DND-41 (cell line): ENCODE measurements around the gene KLHL3.
"Not testable (repeated sequence)": the region's sequence is repeated elsewhere in the genome, so short reads cannot be mapped to it uniquely, and the experiment has no call there.

ENCODE experiments used
- ATAC-seq: fragments of 200-7000 bp; cut with Tn5 transposase; 3 replicates; pipeline ENCODE4 v1.9.1; 2021; ENCODE audit warnings: low read depth; ENCODE audit not compliant: insufficient read depth
- DNase-seq: peaks from one replicate; pipeline ENCODE4 v3.0.0-alpha.2; 2020
- H2AFZ ChIP-seq: 2 replicates; pipeline ENCODE4 v1.6.0; 2012; ENCODE audit warnings: low read depth, low read length
- H3K27ac ChIP-seq: 2 replicates; pipeline ENCODE4 v1.5.1; 2012; ENCODE audit warnings: low read length, inconsistent platforms
- H3K27me3 ChIP-seq: fragments of 200-600 bp; sonication (generic); 2 replicates; pipeline ENCODE4 v1.6.0; 2012; ENCODE audit warnings: low read length, mild to moderate bottlenecking, inconsistent platforms; ENCODE audit not compliant: insufficient read depth, poor library complexity
- H3K36me3 ChIP-seq: 2 replicates; pipeline ENCODE4 v1.5.1; 2012; ENCODE audit warnings: low read length, inconsistent platforms; ENCODE audit not compliant: insufficient read depth
- H3K4me1 ChIP-seq: 2 replicates; pipeline ENCODE4 v1.5.1; 2012; ENCODE audit warnings: mild to moderate bottlenecking, low read length; ENCODE audit not compliant: insufficient read depth
- H3K4me2 ChIP-seq: 2 replicates; pipeline ENCODE4 v1.6.0; 2012; ENCODE audit warnings: mild to moderate bottlenecking, moderate library complexity, low read length, inconsistent platforms; ENCODE audit not compliant: insufficient read depth
- H3K4me3 ChIP-seq, 2 experiments: fragments of 200-600 bp in 1 of 2; shearing (Covaris generic) in 1 of 2; 2 replicates each; pipeline ENCODE4 v1.5.1; 2012 to 2016; ENCODE audit warnings: inconsistent platforms in 2 of 2, low read length in 2 of 2, mild to moderate bottlenecking in 2 of 2, low read depth in 1 of 2, moderate library complexity in 1 of 2
- H3K79me2 ChIP-seq: 2 replicates; pipeline ENCODE4 v1.6.0; 2012; ENCODE audit warnings: low read length, inconsistent platforms; ENCODE audit not compliant: insufficient read depth
- H3K9ac ChIP-seq: 2 replicates; pipeline ENCODE4 v1.6.0; 2012; ENCODE audit warnings: low read depth, mild to moderate bottlenecking, inconsistent platforms, low read length, moderate library complexity
- H3K9me3 ChIP-seq: 2 replicates; pipeline ENCODE4 v1.5.1; 2012; ENCODE audit warnings: low read length, moderate library complexity, mild to moderate bottlenecking, inconsistent platforms; ENCODE audit not compliant: insufficient read depth, severe bottlenecking
- H4K20me1 ChIP-seq: 2 replicates; pipeline ENCODE4 v1.6.0; 2012; ENCODE audit warnings: low read length; ENCODE audit not compliant: insufficient read depth
- EZH2 ChIP-seq: IDR thresholded peaks from 3 replicates; pipeline ENCODE4 v1.6.1; 2012; ENCODE audit warnings: borderline replicate concordance, low read depth, mild to moderate bottlenecking, moderate library complexity, low read length, inconsistent platforms; ENCODE audit not compliant: severe bottlenecking
- TF ChIP-seq, protein P1 (sequence below): IDR thresholded peaks from 2 replicates; pipeline ENCODE4 v1.5.1; 2012; ENCODE audit warnings: borderline replicate concordance, low read length, moderate library complexity, mild to moderate bottlenecking; ENCODE audit not compliant: poor library complexity, severe bottlenecking; ENCODE audit errors: extremely low read depth

KLHL3 gene

DNA sequence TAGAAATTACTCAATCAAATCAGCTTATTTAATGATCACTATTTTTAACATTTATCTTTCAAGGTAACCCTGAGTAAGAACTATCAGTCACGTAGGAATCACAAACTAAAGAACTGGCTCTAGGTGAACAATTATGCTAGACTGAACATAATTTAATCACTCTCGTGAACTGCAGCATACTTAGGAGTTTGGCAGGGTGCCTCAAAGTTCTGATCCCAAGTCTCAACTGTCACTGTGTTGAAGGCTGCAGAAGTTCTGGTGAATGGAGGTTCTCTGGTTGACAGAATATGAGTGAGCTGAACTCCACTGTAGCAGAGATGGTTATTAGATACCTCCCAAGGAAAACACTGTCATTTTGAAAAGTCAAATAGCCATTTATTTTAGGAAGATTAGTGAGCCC, 89.1 kb downstream of the KLHL3 start:
- Histone ChIP-seq H4K20me1 (no peaks in the 10 kb centered on the region), H3K9ac (no peak overlapping the region), H3K9me3 (no peaks in the 10 kb centered on the region), H3K79me2 (no peaks in the 10 kb centered on the region), H2AFZ (no peak overlapping the region), H3K4me3 (no peak overlapping the region), H3K27ac (no peak overlapping the region), H3K36me3 (no peaks in the 10 kb centered on the region), H3K4me2 (no peak overlapping the region), H3K27me3 (peaks cover 3% of the 10 kb centered on the region), H3K4me1 (no peaks in the 10 kb centered on the region)
- no peak for TF ChIP-seq EZH2
- TF ChIP-seq, protein P1, sequence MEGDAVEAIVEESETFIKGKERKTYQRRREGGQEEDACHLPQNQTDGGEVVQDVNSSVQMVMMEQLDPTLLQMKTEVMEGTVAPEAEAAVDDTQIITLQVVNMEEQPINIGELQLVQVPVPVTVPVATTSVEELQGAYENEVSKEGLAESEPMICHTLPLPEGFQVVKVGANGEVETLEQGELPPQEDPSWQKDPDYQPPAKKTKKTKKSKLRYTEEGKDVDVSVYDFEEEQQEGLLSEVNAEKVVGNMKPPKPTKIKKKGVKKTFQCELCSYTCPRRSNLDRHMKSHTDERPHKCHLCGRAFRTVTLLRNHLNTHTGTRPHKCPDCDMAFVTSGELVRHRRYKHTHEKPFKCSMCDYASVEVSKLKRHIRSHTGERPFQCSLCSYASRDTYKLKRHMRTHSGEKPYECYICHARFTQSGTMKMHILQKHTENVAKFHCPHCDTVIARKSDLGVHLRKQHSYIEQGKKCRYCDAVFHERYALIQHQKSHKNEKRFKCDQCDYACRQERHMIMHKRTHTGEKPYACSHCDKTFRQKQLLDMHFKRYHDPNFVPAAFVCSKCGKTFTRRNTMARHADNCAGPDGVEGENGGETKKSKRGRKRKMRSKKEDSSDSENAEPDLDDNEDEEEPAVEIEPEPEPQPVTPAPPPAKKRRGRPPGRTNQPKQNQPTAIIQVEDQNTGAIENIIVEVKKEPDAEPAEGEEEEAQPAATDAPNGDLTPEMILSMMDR: no peak
- ATAC-seq (no peak), DNase-seq (no peak)

DNA sequence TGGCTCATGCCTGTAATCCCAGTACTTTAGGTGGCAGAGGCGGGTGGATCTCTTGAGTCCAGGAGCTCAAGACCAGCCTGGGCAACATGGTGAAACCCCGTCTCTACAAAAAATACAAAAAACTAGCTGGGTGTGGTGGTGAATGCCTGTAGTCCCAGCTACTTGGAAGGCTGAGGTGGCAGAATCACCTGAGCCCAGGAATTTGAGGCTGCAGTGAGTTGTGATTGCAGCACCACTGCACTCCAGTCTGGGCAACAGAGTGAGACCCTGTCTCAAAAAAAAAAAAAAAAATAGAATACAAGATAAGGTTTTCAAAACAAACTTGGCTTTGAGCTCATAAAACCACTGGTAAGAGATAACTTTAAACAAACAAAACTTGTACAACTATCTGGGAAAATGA, 92.8 kb downstream of the KLHL3 start:
- not testable (repeated sequence) for H3K9me3 ChIP-seq, H3K4me2 ChIP-seq, H3K36me3 ChIP-seq, ATAC-seq, DNase-seq, H3K79me2 ChIP-seq, H3K4me1 ChIP-seq, H3K4me3 ChIP-seq, H3K27me3 ChIP-seq, H3K9ac ChIP-seq, H3K27ac ChIP-seq, H2AFZ ChIP-seq, H4K20me1 ChIP-seq

DNA sequence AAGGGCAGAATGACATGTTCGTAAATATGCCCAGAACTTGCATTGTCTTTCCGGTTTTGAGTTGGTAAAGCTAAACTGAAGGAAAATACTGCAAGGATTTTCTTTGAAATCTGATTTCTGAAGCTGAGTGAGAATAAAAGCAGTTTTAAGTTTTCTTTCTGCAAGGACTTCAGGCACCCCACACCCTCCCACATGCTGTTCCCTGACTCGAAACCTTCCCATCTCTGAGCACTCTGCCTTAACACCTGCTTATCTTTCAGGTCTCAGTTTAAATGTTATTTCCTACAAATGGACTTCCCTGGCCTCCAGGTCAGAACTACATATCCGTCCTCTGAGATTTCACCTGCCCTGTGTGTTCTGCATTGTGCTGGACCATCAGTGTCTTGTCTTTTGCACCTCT, 93.8 kb downstream of the KLHL3 start:
- Histone ChIP-seq H4K20me1 (no peaks in the 10 kb centered on the region), H3K27me3 (peaks cover 2% of the 10 kb centered on the region), H3K27ac (no peak overlapping the region), H3K9me3 (no peaks in the 10 kb centered on the region), H3K4me2 (no peak overlapping the region), H3K36me3 (no peaks in the 10 kb centered on the region), H3K4me3 (no peak overlapping the region), H3K9ac (no peak overlapping the region), H3K79me2 (no peaks in the 10 kb centered on the region), H3K4me1 (no peaks in the 10 kb centered on the region), H2AFZ (no peak overlapping the region)
- ATAC-seq (no peak), DNase-seq (no peak)
- TF ChIP-seq, protein P1: no peak
- TF ChIP-seq EZH2: no peak

DNA sequence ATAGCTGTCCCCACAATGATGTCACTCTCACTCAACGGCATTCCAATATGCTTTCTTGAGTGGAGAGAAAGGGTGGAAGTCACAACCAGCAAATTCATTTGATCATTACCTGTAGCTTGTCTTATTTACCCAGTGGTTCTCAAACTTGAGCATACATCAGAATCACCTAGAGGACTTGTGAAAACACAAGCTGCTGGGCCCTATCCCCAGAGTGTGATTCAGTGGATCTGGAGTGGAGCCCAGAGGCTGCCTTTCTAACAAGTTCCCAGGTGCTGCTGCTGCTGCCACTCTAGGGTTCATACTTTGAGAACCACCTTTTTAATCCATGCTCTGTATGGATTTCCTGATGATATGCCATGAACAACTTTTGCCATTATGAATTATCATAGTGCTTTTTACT, 94.7 kb downstream of the KLHL3 start:
- peaks cover 2% of the 10 kb centered on the region for H3K27me3 ChIP-seq
- H3K79me2 ChIP-seq: no peaks in the 10 kb centered on the region
- no peak overlapping the region for H2AFZ ChIP-seq
- no peaks in the 10 kb centered on the region for H3K4me1 ChIP-seq
- no peaks in the 10 kb centered on the region for H3K36me3 ChIP-seq
- TF ChIP-seq, protein P1: no peak
- no peak for TF ChIP-seq EZH2
- no peaks in the 10 kb centered on the region for H3K9me3 ChIP-seq
- H3K9ac ChIP-seq: no peak overlapping the region
- H3K4me2 ChIP-seq: no peak overlapping the region
- H4K20me1 ChIP-seq: no peaks in the 10 kb centered on the region
- ATAC-seq (no peak), DNase-seq (no peak)
- H3K27ac ChIP-seq: no peak overlapping the region
- no peak overlapping the region for H3K4me3 ChIP-seq
